Thyroid gland (tissue), 4 donors: ENCODE results near the gene SPRY4.

Experiments
- POLR2A ChIP-seq, 2 donors: fragments of 450-650 bp; IDR thresholded peaks; one replicate each; pipeline ENCODE4 v1.6.1; 2017; ENCODE audit warnings: antibody characterized with exemption in 2 of 2, mild to moderate bottlenecking in 2 of 2, moderate library complexity in 1 of 2
- TF ChIP-seq, protein P1 (sequence below), 6 experiments: fragments of 200-600 bp in 3 of 6; fragments of 450-650 bp in 3 of 6; sonication (generic) in 3 of 6; IDR thresholded peaks; one replicate each; pipeline ENCODE4 v1.5.1; 2016 to 2019; ENCODE audit warnings: antibody characterized with exemption in 6 of 6, mild to moderate bottlenecking in 2 of 6, inconsistent platforms in 1 of 6, moderate library complexity in 1 of 6

DNA sequence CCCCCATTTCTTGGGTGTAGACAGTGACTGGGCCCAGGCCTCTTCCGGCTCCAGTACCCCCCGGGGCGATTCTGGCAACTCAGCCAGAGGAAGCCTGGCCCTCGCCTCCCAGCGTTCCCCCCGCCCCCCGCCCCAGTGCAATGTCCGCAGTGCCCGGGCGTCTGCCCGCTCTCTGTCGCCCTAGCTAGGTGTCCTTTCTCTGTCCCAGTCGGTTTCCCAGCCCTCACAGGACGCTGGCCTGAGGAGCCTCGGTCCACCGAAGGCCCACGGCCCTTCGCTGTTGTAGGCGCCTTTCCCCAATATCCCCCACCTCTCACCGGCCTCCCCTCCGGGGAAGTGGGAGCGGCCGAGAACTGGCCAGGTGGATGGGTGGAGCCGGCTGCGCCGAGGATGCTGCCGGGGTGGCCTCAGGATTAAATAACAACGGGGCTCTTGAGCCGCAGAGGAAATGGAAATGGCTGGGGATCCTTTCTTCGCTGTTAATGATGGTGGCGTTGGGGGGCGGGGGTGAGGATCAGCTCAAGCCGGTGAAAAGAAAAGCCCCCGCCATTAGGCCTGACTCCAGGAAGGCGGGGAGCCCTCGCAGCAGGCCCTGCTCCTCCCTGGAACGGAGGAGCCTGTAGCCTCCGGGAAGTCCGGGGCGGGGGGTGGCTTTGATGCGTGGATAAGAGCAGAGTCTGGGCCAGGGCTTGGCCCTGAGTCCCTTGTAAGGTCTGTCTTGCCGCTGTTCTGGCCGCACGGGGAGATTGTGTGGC, 1.1 kb upstream of the SPRY4 start:
- no peak for TF ChIP-seq POLR2A (IDR thresholded peaks at IDR 0.05)
- TF ChIP-seq, protein P1, sequence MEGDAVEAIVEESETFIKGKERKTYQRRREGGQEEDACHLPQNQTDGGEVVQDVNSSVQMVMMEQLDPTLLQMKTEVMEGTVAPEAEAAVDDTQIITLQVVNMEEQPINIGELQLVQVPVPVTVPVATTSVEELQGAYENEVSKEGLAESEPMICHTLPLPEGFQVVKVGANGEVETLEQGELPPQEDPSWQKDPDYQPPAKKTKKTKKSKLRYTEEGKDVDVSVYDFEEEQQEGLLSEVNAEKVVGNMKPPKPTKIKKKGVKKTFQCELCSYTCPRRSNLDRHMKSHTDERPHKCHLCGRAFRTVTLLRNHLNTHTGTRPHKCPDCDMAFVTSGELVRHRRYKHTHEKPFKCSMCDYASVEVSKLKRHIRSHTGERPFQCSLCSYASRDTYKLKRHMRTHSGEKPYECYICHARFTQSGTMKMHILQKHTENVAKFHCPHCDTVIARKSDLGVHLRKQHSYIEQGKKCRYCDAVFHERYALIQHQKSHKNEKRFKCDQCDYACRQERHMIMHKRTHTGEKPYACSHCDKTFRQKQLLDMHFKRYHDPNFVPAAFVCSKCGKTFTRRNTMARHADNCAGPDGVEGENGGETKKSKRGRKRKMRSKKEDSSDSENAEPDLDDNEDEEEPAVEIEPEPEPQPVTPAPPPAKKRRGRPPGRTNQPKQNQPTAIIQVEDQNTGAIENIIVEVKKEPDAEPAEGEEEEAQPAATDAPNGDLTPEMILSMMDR (IDR thresholded peaks at IDR 0.05) = no peak
